Right lobe of liver (tissue), 4 donors: ENCODE results near the gene ARHGAP4.

ENCODE experiments used
- POLR2A ChIP-seq: fragments of 450-650 bp; IDR thresholded peaks from one replicate; pipeline ENCODE4 v1.6.1; 2017; ENCODE audit warnings: antibody characterized with exemption, mild to moderate bottlenecking
- TF ChIP-seq, protein P1 (sequence below), 4 donors: fragments of 200-600 bp in 3 of 4; fragments of 450-650 bp in 1 of 4; IDR thresholded peaks; one replicate each; pipeline versions ENCODE4 v1.5.1 to v1.8.0; 2016 to 2022; ENCODE audit warnings: antibody characterized with exemption in 4 of 4, mild to moderate bottlenecking in 2 of 4
- donor health status: DM: no; HTN: no; CAD: no.
- donor health status: DM: no; HTN: no; CAD: no.
- donor health status: DM: no; HTN: yes; CAD: no.

DNA sequence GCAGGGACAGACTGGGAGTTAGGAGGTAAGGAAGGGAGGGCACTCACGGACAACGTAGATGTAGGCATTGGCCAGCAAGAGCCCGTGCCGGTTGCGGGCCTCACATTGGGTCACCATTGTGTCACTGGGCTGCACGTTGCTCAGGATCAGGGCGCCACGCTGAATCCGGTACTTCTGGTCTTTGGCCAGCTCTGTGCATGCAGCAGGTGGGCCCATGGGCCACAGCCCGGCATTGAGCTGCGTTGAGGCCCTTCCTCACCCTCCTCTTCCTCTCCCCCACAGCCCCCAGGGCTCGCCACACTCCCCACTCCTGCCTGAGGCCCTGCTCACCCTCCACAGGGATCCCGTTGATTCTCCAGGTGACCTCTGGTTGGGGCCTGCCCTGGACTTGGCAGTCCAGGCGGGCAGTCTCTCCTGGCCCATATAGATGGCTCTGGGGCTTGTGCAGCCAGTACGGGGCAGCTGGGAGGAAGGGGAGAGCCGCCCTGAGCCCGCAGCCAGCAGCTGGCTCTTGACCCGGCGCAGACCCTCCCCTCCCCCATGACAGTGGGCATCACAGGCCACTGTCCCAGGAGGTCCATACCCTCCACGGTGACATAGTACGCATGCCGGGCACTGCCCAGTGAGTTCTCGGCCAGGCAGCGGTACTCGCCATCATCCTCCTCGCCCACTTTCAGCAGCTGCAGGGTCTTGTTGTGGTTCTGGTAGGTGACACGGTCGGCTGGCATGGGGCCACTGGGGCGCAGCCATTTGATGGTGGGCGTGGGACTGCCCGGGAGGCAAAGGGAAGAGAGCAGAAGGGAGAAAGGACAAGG, 56.4 kb downstream of the ARHGAP4 start:
- TF ChIP-seq, protein P1, sequence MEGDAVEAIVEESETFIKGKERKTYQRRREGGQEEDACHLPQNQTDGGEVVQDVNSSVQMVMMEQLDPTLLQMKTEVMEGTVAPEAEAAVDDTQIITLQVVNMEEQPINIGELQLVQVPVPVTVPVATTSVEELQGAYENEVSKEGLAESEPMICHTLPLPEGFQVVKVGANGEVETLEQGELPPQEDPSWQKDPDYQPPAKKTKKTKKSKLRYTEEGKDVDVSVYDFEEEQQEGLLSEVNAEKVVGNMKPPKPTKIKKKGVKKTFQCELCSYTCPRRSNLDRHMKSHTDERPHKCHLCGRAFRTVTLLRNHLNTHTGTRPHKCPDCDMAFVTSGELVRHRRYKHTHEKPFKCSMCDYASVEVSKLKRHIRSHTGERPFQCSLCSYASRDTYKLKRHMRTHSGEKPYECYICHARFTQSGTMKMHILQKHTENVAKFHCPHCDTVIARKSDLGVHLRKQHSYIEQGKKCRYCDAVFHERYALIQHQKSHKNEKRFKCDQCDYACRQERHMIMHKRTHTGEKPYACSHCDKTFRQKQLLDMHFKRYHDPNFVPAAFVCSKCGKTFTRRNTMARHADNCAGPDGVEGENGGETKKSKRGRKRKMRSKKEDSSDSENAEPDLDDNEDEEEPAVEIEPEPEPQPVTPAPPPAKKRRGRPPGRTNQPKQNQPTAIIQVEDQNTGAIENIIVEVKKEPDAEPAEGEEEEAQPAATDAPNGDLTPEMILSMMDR (IDR thresholded peaks at IDR 0.05) = no peak
- no peak for TF ChIP-seq POLR2A
